Measurements from ENCODE around the gene ALMS1. TPM values are rescaled to one million over a fixed set of nuclear protein-coding genes. Genes with fewer than 3 reads are reported as not detected.
A peak's percentile ranks its signal among the peaks of the same experiment; 100 is the strongest.

ALMS1 gene
- total and polyA plus RNA-seq, 9 of the 15 experiments (the other 6 are each of a cell fraction or from before 2014, with no cell fraction given), result 1.4 to 26.3 (median 13.6) TPM

- WGBS (ENCODE audit: insufficient coverage, low coverage, missing lambda C conversion rate), result 0% methylated on average over 1 of the region's 1 CpG
- Histone ChIP-seq H3K9me1 (ENCODE audit: control insufficient read depth, insufficient read depth, low read length) (no peaks in the 10 kb centered on the region), H3K9me3 (replicated peaks; ENCODE audit: control insufficient read depth, insufficient read depth, low read depth, low read length) (no peaks in the 10 kb centered on the region; the same call in 1 of the 2 replicates), H3K9ac (ENCODE audit: insufficient read depth in 1 of 2, low read depth in 2 of 2, low read length in 2 of 2) (no peak overlapping the region), H3K4me3 (no peak overlapping the region), H3K4me2 (ENCODE audit: insufficient read depth, low read length) (no peak overlapping the region), H3K27ac (ENCODE audit: extremely low read depth, low read depth, low read length) (no peak overlapping the region), H3K79me2 (ENCODE audit: control insufficient read depth, insufficient read depth, low read length) (no peaks in the 10 kb centered on the region), H3K27me3 (ENCODE audit: control insufficient read depth in 2 of 2, insufficient read depth in 2 of 2, low read length in 2 of 2) (peaks cover 10 to 25% of the 10 kb centered on the region in 2 experiments; a peak in 4 of 5 replicates), H4K20me1 (replicated peaks; ENCODE audit: control insufficient read depth, insufficient read depth, low read length) (no peaks in the 10 kb centered on the region), H3K4me1 (replicated peaks in 1 of 2; ENCODE audit: control insufficient read depth in 2 of 2, insufficient read depth in 2 of 2, low read length in 2 of 2) (no peaks in the 10 kb centered on the region), H2AFZ (ENCODE audit: low read depth, low read length) (no peak overlapping the region), H3K36me3 (ENCODE audit: control insufficient read depth, insufficient read depth, low read length) (no peaks in the 10 kb centered on the region)
- TF ChIP-seq RBM15 (IDR thresholded peaks at IDR 0.05; ENCODE audit: insufficient read depth, low read length), result no peak
- peak; percentile 65 for TF ChIP-seq ZFP36 (IDR thresholded peaks at IDR 0.05; ENCODE audit: low read depth, low read length, partially characterized antibody)
- in situ Hi-C loops (cut with MboI) (no loop called here), intact Hi-C loops (cut with micrococcal nuclease) (no loop called here)
- POLR2A ChIA-PET, result no interaction called here
- BruUV-seq (replicated peaks), result no TSS peak
- ATAC-seq (no peak), DNase-seq (ENCODE audit: extremely low read depth in 1 of 4, low spot score in 3 of 4) (no peak), FAIRE-seq (no peak)
- CTCF ChIA-PET (ENCODE audit: low intra/inter-chr PET ratio), result no interaction called here
Measured at GRCh38 chr2:73638429-73638828, 252.8 kb downstream of the ALMS1 start.

GRCh38 chr2:73640511-73640911 lies 254.9 kb downstream of the ALMS1 start:
- Histone ChIP-seq H3K9me1 (ENCODE audit: control insufficient read depth, insufficient read depth, low read length) (no peaks in the 10 kb centered on the region), H3K4me1 (replicated peaks in 1 of 2; ENCODE audit: control insufficient read depth in 2 of 2, insufficient read depth in 2 of 2, low read length in 2 of 2) (no peaks in the 10 kb centered on the region), H3K79me2 (ENCODE audit: control insufficient read depth, insufficient read depth, low read length) (no peaks in the 10 kb centered on the region), H3K36me3 (ENCODE audit: control insufficient read depth, insufficient read depth, low read length) (no peaks in the 10 kb centered on the region), H3K9me3 (replicated peaks; ENCODE audit: control insufficient read depth, insufficient read depth, low read depth, low read length) (no peaks in the 10 kb centered on the region; the same call in 1 of the 2 replicates), H2AFZ (ENCODE audit: low read depth, low read length) (no peak overlapping the region), H4K20me1 (replicated peaks; ENCODE audit: control insufficient read depth, insufficient read depth, low read length) (no peaks in the 10 kb centered on the region), H3K4me3 (no peak overlapping the region), H3K27me3 (ENCODE audit: control insufficient read depth in 2 of 2, insufficient read depth in 2 of 2, low read length in 2 of 2) (peaks cover 12 to 41% of the 10 kb centered on the region in 2 experiments; a peak in 4 of 5 replicates), H3K27ac (ENCODE audit: extremely low read depth, low read depth, low read length) (no peak overlapping the region), H3K4me2 (ENCODE audit: insufficient read depth, low read length) (no peak overlapping the region), H3K9ac (ENCODE audit: insufficient read depth in 1 of 2, low read depth in 2 of 2, low read length in 2 of 2) (no peak overlapping the region)
- ChIA-PET CTCF (ENCODE audit: low intra/inter-chr PET ratio) (no interaction called here), POLR2A (no interaction called here)
- in situ Hi-C loops (cut with MboI), result loop anchor here (5.0 kb wide), 1 partner anchor 62 kb away; no protein-coding TSS in a partner anchor
- DNase-seq (ENCODE audit: extremely low read depth in 1 of 4, low spot score in 3 of 4) (no peak), FAIRE-seq (no peak), ATAC-seq (no peak)
- 0% methylated on average over 1 of the region's 1 CpG for WGBS (ENCODE audit: insufficient coverage, low coverage, missing lambda C conversion rate)
- intact Hi-C loops (cut with micrococcal nuclease), result no loop called here
- no TSS peak for BruUV-seq (replicated peaks)
- TF ChIP-seq EWSR1 (IDR thresholded peaks at IDR 0.05; ENCODE audit: borderline replicate concordance, low read depth, partially characterized antibody) (no peak), ASH1L (IDR thresholded peaks at IDR 0.05; ENCODE audit: borderline replicate concordance, low read depth, partially characterized antibody) (no peak), HOXB6 (CRISPR knock-in tag; IDR thresholded peaks at IDR 0.05; ENCODE audit: borderline replicate concordance) (no peak), CHCHD3 (CRISPR knock-in tag; IDR thresholded peaks at IDR 0.05) (no peak), CTCFL (IDR thresholded peaks at IDR 0.05; ENCODE audit: borderline replicate concordance, insufficient read depth, low read depth, low read length, poor library complexity, severe bottlenecking) (no peak), TFE3 (CRISPR knock-in tag; IDR thresholded peaks at IDR 0.05) (no peak)

Data from K562 (cell line).